Fibroblast of villous mesenchyme (primary cell): Measurements from ENCODE around the gene PABPN1. TPM values are rescaled to one million over a fixed set of nuclear protein-coding genes. Genes with fewer than 3 reads are reported as not detected.

ENCODE experiments used
- DNase-seq: peaks from one replicate; pipeline ENCODE4 v3.0.0-alpha.2; 2010; ENCODE audit warnings: low read depth
- H3K4me3 ChIP-seq: 2 replicates; pipeline ENCODE4 v1.5.1; 2011; ENCODE audit warnings: low read depth, mild to moderate bottlenecking, low read length
- CTCF ChIP-seq: IDR thresholded peaks from 2 replicates; pipeline ENCODE4 v1.5.1; 2012; ENCODE audit warnings: low read depth, mild to moderate bottlenecking, low read length; ENCODE audit not compliant: insufficient read depth
- total RNA-seq: library from RNA; depleted of rRNA; stranded (reverse); fragments of >200 nt; gene quantifications from 2 replicates; pipeline ENCODE4 v1.2.3, GENCODE V29; 2012

Gene PABPN1
- total RNA-seq, 1 donor = 75.1 TPM

- peak overlapping the region; percentile 93 for H3K4me3 ChIP-seq
- no peak for TF ChIP-seq CTCF
- DNase-seq = no peak
Observed at GRCh38 chr14:23285530-23286019, 35.7 kb upstream of the PABPN1 start.

GRCh38 chr14:23286020-23286901 is 35.0 kb upstream of the PABPN1 start, which contains the start of gene HOMEZ:
HOMEZ (minus strand) TSS chr14:23286132; CDS start chr14:23285952, 180 bp downstream.
- TF ChIP-seq CTCF = no peak
- DNase-seq = peak; percentile 98
- peak within 1 kb of the TSS; percentile 93 for H3K4me3 ChIP-seq

GRCh38 chr14:23286902-23287479 is 34.3 kb upstream of the PABPN1 start:
- peak; percentile 32 for DNase-seq
- H3K4me3 ChIP-seq = peak overlapping the region; percentile 93
- no peak for TF ChIP-seq CTCF

- no peak overlapping the region for H3K4me3 ChIP-seq
- DNase-seq = peak; percentile 62
- peak; percentile 94 for TF ChIP-seq CTCF
Observed at GRCh38 chr14:23294734-23295561, 26.3 kb upstream of the PABPN1 start.

- no peak for DNase-seq
- H3K4me3 ChIP-seq = no peak overlapping the region
- no peak for TF ChIP-seq CTCF
Observed at GRCh38 chr14:23296012-23296777, 25.1 kb upstream of the PABPN1 start.

- no peak for TF ChIP-seq CTCF
- DNase-seq = no peak
- no peak overlapping the region for H3K4me3 ChIP-seq
Observed at GRCh38 chr14:23297096-23297495, 24.2 kb upstream of the PABPN1 start.
